Measurements from ENCODE around the gene MCAM.

MCAM gene

DNA sequence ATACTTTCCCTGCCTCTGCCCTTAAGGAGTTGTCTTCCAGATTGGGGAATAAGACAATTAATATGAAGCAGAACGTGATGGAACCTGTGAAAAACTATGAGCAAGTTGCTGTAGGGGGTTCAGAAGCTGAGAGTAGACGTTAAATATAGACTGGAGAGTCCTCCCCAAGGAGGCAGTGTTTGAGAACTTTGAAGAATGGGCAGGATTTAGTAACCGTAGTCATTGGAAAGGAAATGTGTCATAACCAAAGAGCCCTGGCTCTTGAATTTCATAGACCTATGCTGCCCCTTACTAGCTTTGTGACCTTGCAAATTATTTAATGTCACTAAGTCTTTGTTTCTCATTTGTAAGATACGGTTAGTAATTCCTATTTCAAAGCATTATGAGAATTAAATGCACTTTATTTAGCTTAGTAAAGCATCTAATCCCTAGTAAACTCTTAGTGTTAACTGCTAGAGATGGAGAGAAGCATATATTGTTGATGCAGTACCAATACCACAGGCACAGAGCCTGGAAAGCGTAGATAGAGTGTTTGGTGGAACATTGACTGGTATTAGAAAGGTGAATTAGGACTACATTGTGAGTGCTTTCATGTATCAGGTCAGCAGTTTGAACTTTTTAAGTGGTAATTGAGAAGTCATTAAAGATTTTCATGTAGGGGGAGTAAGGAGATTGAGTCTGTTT, 54.1 kb downstream of the MCAM start:
- DNase-seq (ENCODE audit: low spot score), result peak; percentile 78

DNA sequence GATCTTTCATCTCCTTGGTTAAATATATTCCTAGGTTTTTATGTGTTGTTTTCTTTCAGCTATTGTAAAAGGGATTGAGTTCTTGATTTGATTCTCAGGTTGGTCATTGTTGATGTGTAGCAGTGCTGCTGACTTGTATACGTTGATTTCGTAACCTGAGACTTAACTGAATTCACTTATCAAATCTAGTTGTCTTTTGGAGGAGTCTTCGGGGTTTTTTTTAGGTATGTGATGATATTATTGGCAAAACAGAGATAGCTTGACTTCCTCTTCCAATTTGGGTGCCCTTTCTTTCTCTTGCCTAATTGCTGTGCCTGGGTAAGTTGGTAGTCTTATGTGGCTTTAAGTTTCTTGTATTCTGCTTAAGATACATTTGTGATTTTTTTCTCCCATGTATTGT, 57.9 kb downstream of the MCAM start:
- no peak for DNase-seq (ENCODE audit: low spot score)

All from activated CD4-positive, alpha-beta T cell treated with anti-CD3 and anti-CD28 coated beads, Interleukin-2, Interleukin-4, amounts not matched to agents 100 ng/mL and 50 ng/mL, durations not matched to agents 16 hours and 8 hours (primary cell).